GM21529 (cell line): ENCODE measurements around the gene PTPRG.
"Not testable (repeated sequence)": the region's sequence is repeated elsewhere in the genome, so short reads cannot be mapped to it uniquely, and the experiment has no call there.

Experiments
- ATAC-seq: cut with Tn5 transposase; IDR thresholded peaks from one replicate; pipeline ENCODE4 v1.9.1; 2021; ENCODE audit not compliant: unreplicated experiment

PTPRG gene

DNA sequence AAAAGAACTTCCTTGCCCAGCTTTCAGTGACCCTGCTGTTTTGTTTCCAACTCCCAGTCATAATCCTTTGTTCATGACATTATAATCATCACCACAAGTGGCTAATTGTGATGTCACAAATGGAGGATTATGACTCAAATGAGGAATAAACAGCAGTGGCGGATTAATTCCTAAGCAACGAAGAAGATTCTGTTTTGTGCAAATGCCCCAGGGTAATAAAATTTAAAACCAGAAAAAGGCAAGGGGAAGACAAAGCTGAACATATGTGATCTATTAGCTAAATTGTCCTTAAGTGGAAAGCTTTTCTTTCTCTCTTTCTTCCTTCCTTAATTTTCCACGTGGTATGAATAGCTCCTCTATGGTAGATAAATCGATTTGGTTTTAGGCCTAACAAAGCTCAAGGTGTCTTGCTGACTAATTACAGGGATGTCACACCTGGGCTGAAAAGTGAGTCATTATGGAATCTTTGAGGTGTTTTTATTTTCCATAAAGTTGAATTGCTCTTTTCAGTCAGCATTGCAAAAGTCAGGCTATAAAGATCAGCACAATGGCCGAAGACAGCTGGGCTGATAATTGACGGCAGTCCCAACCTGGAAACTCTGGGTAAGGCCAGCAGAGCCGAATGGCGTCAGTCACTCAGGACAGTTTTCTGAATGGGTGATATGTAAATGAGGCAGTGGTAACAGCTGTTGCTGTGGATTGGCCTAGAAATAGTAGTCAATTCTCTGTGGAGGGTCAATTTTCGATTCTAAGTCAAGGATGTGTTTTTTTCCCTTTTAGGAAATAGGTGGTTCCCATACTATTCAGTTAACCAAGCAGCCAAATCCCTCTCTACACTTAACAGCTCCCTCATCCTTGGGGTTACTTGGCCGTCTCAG, 121.5 kb downstream of the PTPRG start:
- no peak for ATAC-seq

- ATAC-seq: no peak
These were observed 122.3 kb downstream of the PTPRG start for GRCh38 chr3:61683549-61684236.

GRCh38 chr3:61684386-61684785, 123.0 kb downstream of the PTPRG start:
- no peak for ATAC-seq

- no peak for ATAC-seq
These were observed 124.4 kb downstream of the PTPRG start for GRCh38 chr3:61685755-61686154.

- ATAC-seq: no peak
These were observed 124.9 kb downstream of the PTPRG start for GRCh38 chr3:61686228-61686648.

DNA sequence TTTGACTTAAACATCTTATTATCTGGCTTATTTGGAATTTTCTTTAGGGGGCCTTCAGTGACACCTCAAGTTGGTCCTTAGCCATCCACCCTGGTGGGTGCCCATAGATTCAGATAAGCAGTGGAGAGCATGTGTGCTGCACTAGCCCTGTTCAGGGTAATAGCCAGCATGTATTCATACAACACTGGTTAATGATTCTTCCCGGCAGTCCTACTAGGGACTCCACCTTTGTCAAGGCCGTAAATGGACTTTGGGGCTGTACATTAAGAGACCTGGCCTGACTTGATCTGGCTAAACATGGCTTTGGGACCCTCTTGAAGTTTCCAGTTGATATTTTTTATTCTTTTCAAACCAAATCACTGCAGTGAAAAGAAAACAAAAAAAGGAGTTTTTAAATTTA, 125.8 kb downstream of the PTPRG start:
- no peak for ATAC-seq

- no peak for ATAC-seq
These were observed 126.4 kb downstream of the PTPRG start for GRCh38 chr3:61687663-61688306.

- ATAC-seq: no peak
These were observed 127.1 kb downstream of the PTPRG start for GRCh38 chr3:61688307-61688984.

DNA sequence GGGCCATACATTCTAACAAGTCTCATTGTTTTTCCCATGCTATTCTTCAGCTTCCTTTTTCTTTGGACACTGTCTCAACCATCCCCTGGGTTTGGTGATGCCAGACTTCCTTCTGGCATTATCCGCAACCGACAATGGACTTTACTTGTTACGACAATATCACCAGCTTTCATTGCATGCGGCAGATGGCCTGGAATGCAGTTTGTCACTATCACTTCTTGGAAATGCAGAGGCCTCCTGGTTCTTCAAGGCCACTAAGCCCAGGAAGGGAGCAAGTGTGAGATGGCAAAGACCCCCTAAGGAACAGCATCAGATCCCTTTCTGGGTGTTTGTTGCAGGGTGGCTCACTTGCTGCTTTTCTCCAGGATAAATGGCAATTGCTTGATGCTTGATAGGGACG, 128.6 kb downstream of the PTPRG start:
- no peak for ATAC-seq

DNA sequence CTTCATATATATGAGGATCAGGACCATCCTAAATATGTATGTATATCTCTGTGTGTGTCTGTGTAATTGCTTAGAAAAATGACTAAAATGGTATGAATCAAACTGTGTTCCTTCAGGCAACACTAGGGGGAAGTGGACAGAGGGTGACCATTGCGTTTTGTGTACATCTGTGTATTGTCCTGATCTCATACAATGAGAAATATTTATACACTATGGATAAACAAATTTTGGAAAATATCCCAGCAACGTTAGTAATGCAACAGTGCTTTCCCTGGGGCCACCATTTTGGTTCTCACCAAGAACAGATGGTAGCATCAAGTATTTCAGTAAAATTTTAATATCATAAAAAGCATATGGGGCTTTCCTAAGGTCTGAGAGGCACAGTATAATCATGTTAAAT, 130.1 kb downstream of the PTPRG start:
- no peak for ATAC-seq

DNA sequence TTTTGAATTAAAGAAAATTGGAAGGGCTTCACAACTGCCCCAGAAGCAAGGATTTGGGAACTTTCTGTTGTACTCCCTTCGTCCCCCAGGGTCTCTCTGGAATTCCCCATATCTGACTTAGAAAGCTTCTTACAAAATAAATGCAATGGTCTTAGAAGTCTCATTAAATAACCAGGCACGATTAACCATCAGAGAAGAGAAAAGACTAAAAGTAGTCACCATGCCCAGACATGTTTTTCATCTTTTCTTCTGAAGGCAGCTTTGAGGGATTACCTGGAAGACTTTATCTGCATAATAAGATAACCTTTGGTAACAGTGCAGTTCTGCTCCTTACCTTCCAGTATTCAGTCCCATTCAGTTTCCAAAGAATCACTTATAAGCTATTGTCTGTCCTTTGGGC, 135.9 kb downstream of the PTPRG start:
- ATAC-seq: no peak

- ATAC-seq: not testable (repeated sequence)
These were observed 137.1 kb downstream of the PTPRG start for GRCh38 chr3:61698278-61699072.

DNA sequence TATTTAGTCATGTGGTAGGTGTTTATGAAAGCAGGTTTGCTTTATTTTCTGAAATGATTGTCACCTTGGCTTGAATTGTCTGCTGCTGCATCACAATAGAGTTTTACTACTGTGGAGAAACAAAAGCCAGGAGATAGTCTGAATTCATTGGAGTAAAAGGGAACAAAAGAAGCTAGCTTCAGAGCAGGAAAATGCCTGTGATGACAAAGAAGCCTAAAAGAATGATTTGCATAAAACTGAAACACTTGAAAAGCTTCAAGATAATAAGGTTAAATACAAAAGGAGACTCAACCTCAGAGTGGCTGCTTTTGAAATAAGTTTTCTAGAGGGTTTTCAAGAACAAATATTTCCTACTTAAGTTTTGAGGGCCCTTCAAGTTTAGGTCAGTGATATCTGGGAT, 138.3 kb downstream of the PTPRG start:
- ATAC-seq: no peak

DNA sequence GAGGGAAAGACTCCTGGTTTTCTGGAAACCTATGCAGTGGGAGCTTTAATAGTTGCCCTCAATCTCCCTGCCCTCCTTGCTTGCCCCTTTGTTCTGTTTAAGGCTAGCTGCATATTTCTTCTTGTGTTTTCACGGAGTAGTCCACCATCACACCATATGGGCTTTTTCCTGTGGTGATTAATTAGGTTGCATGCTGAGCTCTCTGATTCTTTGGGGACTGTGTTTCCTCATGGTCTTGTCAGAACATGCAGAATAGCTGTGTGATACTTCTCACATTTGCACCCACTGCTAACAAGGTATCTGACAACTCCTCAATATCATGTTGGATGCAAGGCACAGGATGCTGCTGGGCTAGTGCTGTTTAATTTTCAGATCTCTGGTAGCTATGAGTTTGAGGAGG, 139.6 kb downstream of the PTPRG start:
- no peak for ATAC-seq

GRCh38 chr3:61702453-61702852, 141.1 kb downstream of the PTPRG start:
- ATAC-seq: no peak

- ATAC-seq: no peak
These were observed 143.4 kb downstream of the PTPRG start for GRCh38 chr3:61704807-61705206.

- no peak for ATAC-seq
These were observed 146.1 kb downstream of the PTPRG start for GRCh38 chr3:61707492-61707891.

DNA sequence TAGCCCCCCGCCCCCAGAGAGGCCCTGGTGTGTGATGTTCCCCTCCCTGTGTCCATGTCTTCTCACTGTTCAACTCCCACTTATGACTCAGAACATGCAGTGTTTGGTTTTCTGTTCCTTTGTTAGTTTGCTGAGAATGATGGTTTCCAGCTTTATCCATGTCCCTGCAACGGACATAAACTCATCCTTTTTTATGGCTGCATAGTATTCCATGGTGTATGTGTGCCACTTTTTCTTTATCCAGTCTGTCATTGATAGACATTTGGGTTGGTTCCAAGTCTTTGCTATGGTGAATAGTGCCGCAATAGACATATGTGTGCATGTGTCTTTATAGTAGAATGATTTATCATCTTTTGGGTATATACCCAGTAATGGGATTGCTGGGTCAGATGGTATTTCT, 149.5 kb downstream of the PTPRG start:
- not testable (repeated sequence) for ATAC-seq

DNA sequence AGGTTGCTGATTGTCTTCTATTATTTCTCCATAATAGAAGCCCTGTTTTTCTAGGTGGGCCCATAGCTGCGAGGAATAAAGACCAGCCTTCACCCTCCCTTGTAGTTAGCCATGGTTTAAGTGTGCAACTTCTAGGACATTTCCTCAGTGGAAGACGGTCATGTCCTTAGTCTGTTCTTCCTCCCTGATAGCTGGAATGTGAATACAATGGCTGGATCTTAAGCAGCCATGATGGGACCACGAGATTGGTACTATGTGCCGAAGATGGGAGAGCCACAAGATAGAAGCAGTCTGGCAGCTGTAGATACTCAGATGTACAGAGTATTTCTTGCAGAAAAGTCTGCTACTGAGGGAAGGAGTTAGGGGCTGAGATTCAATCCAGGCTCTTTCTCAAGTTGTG, 152.9 kb downstream of the PTPRG start:
- ATAC-seq: no peak

DNA sequence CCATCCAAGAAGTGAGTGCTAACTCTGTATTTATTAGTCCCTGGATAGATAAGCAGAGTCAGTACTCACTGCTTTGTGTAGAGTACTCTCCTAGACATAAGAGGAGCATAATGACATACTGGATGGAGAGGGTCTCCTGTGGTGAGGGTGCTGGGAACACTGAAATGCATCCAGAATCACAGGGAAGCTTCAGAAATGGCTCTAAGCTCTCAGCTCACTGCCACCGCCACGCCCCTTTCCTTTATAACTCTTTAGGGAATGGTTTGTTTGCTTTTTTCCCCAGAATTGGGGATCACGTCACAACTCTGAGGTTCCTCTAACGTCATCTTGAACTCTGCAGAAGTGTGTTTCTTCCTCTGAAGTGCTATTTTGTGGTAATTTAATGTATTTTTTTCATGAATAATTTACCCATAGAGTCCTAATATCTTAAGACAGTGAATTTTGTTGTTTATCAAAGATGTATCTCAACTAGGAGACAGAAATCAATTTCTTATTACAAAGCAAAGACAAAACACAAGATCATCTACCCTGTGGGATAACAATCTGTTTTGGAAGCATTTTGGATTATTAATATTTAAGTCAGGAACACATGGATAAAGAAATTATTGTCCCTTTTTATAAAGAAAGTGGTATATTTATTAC, 154.6 kb downstream of the PTPRG start:
- no peak for ATAC-seq
